ENCODE measurements around the gene NACA2. TPM values are rescaled to one million over a fixed set of nuclear protein-coding genes. Genes with fewer than 3 reads are reported as not detected.

NACA2 gene
- total RNA-seq, 2 donors from 2014 or later: 0.32 TPM; not detected in 1

DNA sequence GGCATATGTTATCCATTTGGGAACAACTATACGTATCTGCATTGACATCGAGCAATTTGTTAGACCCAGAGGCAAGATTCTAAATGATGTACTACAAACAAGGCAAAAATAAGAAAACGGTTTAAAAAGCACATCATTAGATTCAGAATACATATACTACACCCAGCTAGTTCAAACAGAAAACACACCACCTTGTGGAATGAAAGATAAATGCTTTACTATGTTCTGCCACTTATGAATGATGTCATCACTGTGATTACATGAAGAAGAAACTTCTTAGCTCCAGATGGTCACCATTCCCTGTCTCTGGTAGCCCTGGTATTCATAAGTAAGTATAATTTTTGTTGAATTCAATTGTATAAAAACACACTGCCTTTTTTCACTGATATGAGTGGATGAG, 7.8 kb downstream of the NACA2 start:
- Histone ChIP-seq H3K36me3 (no peaks in the 10 kb centered on the region), H3K9ac (ENCODE audit: low read depth in 2 of 2, low read length in 2 of 2) (no peak overlapping the region), H3K27ac (no peak overlapping the region), H3K9me3 (no peaks in the 10 kb centered on the region), H3K4me3 (no peak overlapping the region), H3K27me3 (no peaks in the 10 kb centered on the region), H3K4me1 (no peaks in the 10 kb centered on the region)
- TF ChIP-seq, protein P1, sequence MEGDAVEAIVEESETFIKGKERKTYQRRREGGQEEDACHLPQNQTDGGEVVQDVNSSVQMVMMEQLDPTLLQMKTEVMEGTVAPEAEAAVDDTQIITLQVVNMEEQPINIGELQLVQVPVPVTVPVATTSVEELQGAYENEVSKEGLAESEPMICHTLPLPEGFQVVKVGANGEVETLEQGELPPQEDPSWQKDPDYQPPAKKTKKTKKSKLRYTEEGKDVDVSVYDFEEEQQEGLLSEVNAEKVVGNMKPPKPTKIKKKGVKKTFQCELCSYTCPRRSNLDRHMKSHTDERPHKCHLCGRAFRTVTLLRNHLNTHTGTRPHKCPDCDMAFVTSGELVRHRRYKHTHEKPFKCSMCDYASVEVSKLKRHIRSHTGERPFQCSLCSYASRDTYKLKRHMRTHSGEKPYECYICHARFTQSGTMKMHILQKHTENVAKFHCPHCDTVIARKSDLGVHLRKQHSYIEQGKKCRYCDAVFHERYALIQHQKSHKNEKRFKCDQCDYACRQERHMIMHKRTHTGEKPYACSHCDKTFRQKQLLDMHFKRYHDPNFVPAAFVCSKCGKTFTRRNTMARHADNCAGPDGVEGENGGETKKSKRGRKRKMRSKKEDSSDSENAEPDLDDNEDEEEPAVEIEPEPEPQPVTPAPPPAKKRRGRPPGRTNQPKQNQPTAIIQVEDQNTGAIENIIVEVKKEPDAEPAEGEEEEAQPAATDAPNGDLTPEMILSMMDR (IDR thresholded peaks at IDR 0.05): no peak
- intact Hi-C loops (cut with DNase I): no loop called here
- no peak for DNase-seq

DNA sequence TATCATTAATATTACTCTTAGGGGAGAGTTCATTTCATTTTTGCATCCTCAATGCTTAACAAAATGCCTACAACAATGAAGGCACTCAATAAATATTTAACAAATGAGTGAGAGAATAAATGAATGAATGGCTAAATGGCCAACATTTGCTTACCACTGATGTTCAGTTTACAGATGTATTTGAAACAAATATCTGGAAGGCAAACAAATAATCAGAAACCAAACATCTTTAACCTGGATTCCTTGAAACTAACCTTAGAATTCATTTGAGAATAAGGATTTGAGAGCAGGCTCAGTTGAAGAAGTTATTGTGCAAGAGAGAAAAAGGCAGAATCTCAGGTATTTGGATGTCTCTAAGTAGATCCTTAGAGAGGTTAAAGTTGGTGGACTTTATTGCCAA, 8.4 kb downstream of the NACA2 start:
- Histone ChIP-seq H3K4me3 (no peak overlapping the region), H3K36me3 (no peaks in the 10 kb centered on the region), H3K9me3 (no peaks in the 10 kb centered on the region), H3K9ac (ENCODE audit: low read depth in 2 of 2, low read length in 2 of 2) (no peak overlapping the region), H3K27ac (no peak overlapping the region), H3K4me1 (no peaks in the 10 kb centered on the region), H3K27me3 (no peaks in the 10 kb centered on the region)
- intact Hi-C loops (cut with DNase I): no loop called here
- TF ChIP-seq, protein P1 (IDR thresholded peaks at IDR 0.05): no peak
- DNase-seq: no peak

DNA sequence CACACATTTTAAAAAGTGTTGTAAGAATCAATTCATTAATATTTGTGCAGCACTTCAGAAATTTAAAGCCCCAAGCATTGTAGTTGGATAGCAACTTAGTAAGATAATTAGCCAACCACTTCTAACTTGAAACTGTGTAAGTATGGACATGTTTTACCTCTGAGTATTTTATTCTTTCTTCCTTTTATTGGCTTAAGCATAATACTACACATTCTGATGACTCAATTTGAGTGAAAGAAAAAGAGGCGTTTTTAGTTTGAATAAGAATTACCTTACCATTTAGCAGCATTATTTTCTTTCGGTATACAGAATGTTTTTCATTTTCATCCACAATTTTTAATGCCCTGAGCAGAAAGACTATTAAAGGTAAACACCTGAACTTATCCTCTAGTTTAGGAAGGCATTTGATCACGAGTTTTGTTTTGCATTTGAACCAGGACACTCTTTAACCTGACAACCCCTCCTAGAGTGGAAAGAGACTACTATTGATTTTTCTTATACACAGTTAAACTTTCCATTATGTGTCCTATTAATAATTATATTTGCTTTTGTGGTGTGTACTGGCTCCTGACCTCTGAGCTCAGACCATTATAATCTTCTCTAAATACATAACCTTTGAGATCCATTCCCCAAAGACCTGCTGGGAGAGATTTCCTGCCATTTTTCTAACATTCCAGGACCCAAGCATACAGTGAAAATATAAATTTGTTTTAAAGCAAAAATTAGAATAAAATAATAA, 9.2 kb downstream of the NACA2 start:
- DNase-seq: no peak
- Histone ChIP-seq H3K27me3 (no peaks in the 10 kb centered on the region), H3K9me3 (no peaks in the 10 kb centered on the region), H3K27ac (no peak overlapping the region), H3K9ac (ENCODE audit: low read depth in 2 of 2, low read length in 2 of 2) (no peak overlapping the region), H3K36me3 (no peaks in the 10 kb centered on the region), H3K4me3 (no peak overlapping the region), H3K4me1 (no peaks in the 10 kb centered on the region)
- TF ChIP-seq, protein P1 (IDR thresholded peaks at IDR 0.05): no peak
- intact Hi-C loops (cut with DNase I): no loop called here

DNA sequence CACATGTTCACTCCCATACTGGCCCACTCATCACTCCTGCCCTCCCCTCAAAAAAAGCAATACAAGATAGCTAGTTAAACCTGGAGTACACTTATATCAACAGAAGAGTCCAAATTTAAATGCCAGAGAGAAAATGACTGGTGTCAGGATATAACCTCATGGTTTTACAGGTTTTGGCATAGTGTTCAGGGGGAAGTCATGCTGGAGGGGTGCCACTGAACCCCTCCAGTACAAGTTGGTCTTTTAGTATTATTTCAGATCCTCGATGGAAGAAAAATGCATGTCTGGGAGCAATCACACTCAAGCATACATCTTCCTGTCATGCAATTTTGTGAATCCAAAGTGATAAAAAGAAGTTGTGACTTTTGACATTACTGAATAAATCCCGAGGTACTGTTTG, 10.5 kb downstream of the NACA2 start:
- Histone ChIP-seq H3K27ac (no peak overlapping the region), H3K9me3 (no peaks in the 10 kb centered on the region), H3K36me3 (no peaks in the 10 kb centered on the region), H3K4me1 (no peaks in the 10 kb centered on the region), H3K4me3 (no peak overlapping the region), H3K9ac (ENCODE audit: low read depth in 2 of 2, low read length in 2 of 2) (no peak overlapping the region), H3K27me3 (no peaks in the 10 kb centered on the region)
- no peak for DNase-seq
- intact Hi-C loops (cut with DNase I): no loop called here
- TF ChIP-seq, protein P1 (IDR thresholded peaks at IDR 0.05): no peak

DNA sequence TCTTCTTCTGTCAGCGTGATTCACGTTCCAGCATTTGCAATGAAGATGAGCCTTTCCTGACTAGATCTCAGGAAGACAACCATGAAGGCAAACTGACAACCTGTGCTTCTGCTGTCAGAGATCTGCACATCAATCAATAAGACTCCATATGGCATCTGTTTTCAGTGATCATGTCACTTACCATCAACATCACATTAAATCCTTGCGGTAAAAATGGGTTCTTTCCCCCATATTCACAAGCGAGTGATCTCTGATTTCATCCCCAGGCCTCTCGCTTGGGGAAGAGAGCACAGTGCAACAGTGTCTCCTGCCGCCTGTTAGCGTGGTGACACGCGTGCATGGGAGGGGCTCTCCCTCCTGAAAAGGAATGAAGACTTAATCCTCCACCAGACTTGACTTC, 11.1 kb downstream of the NACA2 start:
- Histone ChIP-seq H3K9ac (ENCODE audit: low read depth in 2 of 2, low read length in 2 of 2) (no peak overlapping the region), H3K27ac (no peak overlapping the region), H3K27me3 (no peaks in the 10 kb centered on the region), H3K4me3 (no peak overlapping the region), H3K4me1 (no peaks in the 10 kb centered on the region), H3K9me3 (no peaks in the 10 kb centered on the region), H3K36me3 (no peaks in the 10 kb centered on the region)
- intact Hi-C loops (cut with DNase I): no loop called here
- TF ChIP-seq, protein P1 (IDR thresholded peaks at IDR 0.05): no peak
- no peak for DNase-seq

All from colonic mucosa (tissue), 4 donors.